Lower lobe of right lung (tissue), 2 donors: Measurements from ENCODE around the gene DLX4. TPM values are rescaled to one million over a fixed set of nuclear protein-coding genes. Genes with fewer than 3 reads are reported as not detected.

Experiments used
- ATAC-seq, 2 donors: fragments of 200-7000 bp; cut with Tn5 transposase; one replicate each; pipeline ENCODE4 v1.9.1; 2020 to 2022; ENCODE audit warnings: mild to moderate bottlenecking in 2 of 2, moderate library complexity in 2 of 2
- DNase-seq: peaks from one replicate; pipeline ENCODE4 v3.0.0-alpha.2; 2020
- H3K27ac ChIP-seq: fragments of 200-600 bp; one replicate; pipeline ENCODE4 v1.8.0; 2022
- H3K27me3 ChIP-seq: fragments of 200-600 bp; one replicate; pipeline ENCODE4 v1.8.0; 2022; ENCODE audit warnings: low read depth
- H3K36me3 ChIP-seq: fragments of 200-600 bp; one replicate; pipeline ENCODE4 v1.8.0; 2022; ENCODE audit warnings: mild to moderate bottlenecking
- H3K4me1 ChIP-seq: fragments of 200-600 bp; one replicate; pipeline ENCODE4 v1.8.0; 2022
- H3K4me3 ChIP-seq: fragments of 200-600 bp; one replicate; pipeline ENCODE4 v1.8.0; 2022; ENCODE audit warnings: mild to moderate bottlenecking
- H3K9me3 ChIP-seq: fragments of 200-600 bp; one replicate; pipeline ENCODE4 v1.8.0; 2022
- CTCF ChIP-seq: fragments of 200-600 bp; IDR thresholded peaks from one replicate; pipeline ENCODE4 v1.8.0; 2022; ENCODE audit warnings: antibody characterized with exemption, mild to moderate bottlenecking
- intact Hi-C: fragments of 100-400 bp; cut with DNase I; formaldehyde crosslinking; loops from one replicate; pipeline ENCODE4 v1.11.0; 2022
- total RNA-seq: library from RNA; stranded (reverse); fragmentation: NEBNext Ultra II Directional; extraction: Animal tissue kit (Norgen Biotek cat#: 25700); gene quantifications from one replicate; pipeline ENCODE4 v1.2.1, GENCODE V29; 2021
- donor health status: DM: no; HTN: yes; CAD: no; lungs with severe emphysema.

Gene DLX4
- total RNA-seq, 1 donor from 2014 or later, result 3.0 TPM

- DNase-seq, result no peak
- Histone ChIP-seq H3K4me1 (peaks cover 26% of the 10 kb centered on the region), H3K9me3 (no peaks in the 10 kb centered on the region), H3K27me3 (peaks cover 82% of the 10 kb centered on the region), H3K4me3 (no peak overlapping the region), H3K27ac (no peak overlapping the region), H3K36me3 (no peaks in the 10 kb centered on the region)
- TF ChIP-seq CTCF, result no peak
- intact Hi-C loops, result no loop called here
- ATAC-seq, result no peak
Measured at GRCh38 chr17:49973271-49973615, 4.3 kb downstream of the DLX4 start.

- H3K27me3 ChIP-seq, result peaks cover 78% of the 10 kb centered on the region
- ATAC-seq (no peak), DNase-seq (no peak)
- TF ChIP-seq CTCF, result no peak
- H3K4me3 ChIP-seq, result no peak overlapping the region
- H3K27ac ChIP-seq, result no peak overlapping the region
- no peaks in the 10 kb centered on the region for H3K36me3 ChIP-seq
- peaks cover 14% of the 10 kb centered on the region for H3K4me1 ChIP-seq
- intact Hi-C loops, result no loop called here
- no peaks in the 10 kb centered on the region for H3K9me3 ChIP-seq
Measured at GRCh38 chr17:49975531-49975930, 6.5 kb downstream of the DLX4 start.

- H3K27ac ChIP-seq, result no peak overlapping the region
- intact Hi-C loops, result no loop called here
- no peak for DNase-seq
- peaks cover 14% of the 10 kb centered on the region for H3K4me1 ChIP-seq
- no peak overlapping the region for H3K4me3 ChIP-seq
- H3K36me3 ChIP-seq, result no peaks in the 10 kb centered on the region
- peaks cover 74% of the 10 kb centered on the region for H3K27me3 ChIP-seq
- no peaks in the 10 kb centered on the region for H3K9me3 ChIP-seq
- no peak for TF ChIP-seq CTCF
- ATAC-seq, result no peak
Measured at GRCh38 chr17:49976163-49976827, 7.3 kb downstream of the DLX4 start.

- Histone ChIP-seq H3K4me1 (peaks cover 10% of the 10 kb centered on the region), H3K27ac (no peak overlapping the region), H3K36me3 (no peaks in the 10 kb centered on the region), H3K9me3 (no peaks in the 10 kb centered on the region), H3K27me3 (peaks cover 68% of the 10 kb centered on the region), H3K4me3 (no peak overlapping the region)
- intact Hi-C loops, result no loop called here
- DNase-seq, result no peak
- ATAC-seq, result no peak
- no peak for TF ChIP-seq CTCF
Measured at GRCh38 chr17:49976828-49977202, 7.8 kb downstream of the DLX4 start.

DNA sequence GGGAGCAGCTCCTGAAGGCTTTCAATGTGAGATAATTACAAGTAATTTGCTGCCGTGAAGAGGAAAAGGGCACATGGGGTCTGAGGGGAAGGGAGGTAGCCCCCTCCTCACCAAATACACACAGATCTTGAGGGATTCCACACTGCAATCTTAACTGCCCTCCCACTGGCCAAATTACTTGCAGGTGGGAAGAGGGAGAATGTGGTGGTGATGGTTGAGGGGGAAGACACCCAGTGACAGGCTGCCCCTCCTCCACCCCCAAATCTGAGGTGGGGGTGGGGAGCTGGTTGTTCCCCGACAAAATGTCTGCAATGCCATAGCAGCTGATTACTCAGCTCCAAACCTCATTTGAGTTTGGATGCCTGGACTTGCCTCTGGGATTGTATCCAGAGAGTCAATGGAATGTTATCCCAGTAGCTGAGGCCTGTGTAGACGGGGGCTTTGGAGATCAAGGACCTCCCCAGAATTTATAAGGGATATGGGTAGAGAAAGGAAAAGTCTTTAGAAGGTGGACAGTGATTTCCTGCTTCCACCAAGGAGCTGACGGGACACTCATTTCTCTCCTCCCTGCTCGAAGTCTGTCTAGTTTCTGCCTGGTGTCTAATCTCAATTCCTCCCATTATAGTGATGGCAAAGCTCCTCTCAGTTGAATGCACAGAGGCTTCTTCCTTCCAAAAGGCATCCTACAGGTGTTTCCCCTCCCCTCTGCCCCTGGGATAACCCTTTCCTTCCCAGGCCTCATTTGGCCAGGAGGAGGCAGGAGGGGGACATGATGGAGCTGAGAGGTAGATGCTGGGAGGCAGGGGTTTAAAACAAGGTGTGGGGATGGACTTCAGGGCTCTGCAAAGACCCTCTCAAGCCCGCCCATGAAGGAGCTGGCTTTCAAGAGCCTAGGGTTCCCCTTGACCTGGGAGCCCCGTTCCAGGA lies 8.7 kb downstream of the DLX4 start:
- TF ChIP-seq CTCF, result no peak
- no peak overlapping the region for H3K4me3 ChIP-seq
- no peaks in the 10 kb centered on the region for H3K9me3 ChIP-seq
- ATAC-seq, result no peak
- no peak for DNase-seq
- no peak overlapping the region for H3K27ac ChIP-seq
- H3K4me1 ChIP-seq, result peaks cover under 1% of the 10 kb centered on the region
- peaks cover 59% of the 10 kb centered on the region for H3K27me3 ChIP-seq
- intact Hi-C loops, result no loop called here
- H3K36me3 ChIP-seq, result no peaks in the 10 kb centered on the region
